ENCODE measurements around the gene CDCP2.

GRCh38 chr1:54129858-54130257, 22.9 kb downstream of the CDCP2 start:
- TF ChIP-seq CTCF (IDR thresholded peaks at IDR 0.05; ENCODE audit: poor library complexity) (no peak), EZH2phosphoT487 (IDR thresholded peaks at IDR 0.05; ENCODE audit: low read depth, severe bottlenecking, unreplicated experiment) (no peak)

Data from hepatocyte (in vitro differentiated cells).